Stimulated activated CD8-positive, alpha-beta memory T cell treated with anti-CD3 and anti-CD28 coated beads, Interleukin-12 subunit alpha, Interleukin-12 subunit beta, amount 100 ng/mL, for 24 hours (primary cell): ENCODE measurements around the gene CABP2.
"Not testable (repeated sequence)": the region's sequence is repeated elsewhere in the genome, so short reads cannot be mapped to it uniquely, and the experiment has no call there.

ENCODE experiments used
- DNase-seq: peaks from one replicate; pipeline ENCODE4 v3.0.0-alpha.2; 2020; ENCODE audit errors: extremely low read depth

The CABP2 gene

DNA sequence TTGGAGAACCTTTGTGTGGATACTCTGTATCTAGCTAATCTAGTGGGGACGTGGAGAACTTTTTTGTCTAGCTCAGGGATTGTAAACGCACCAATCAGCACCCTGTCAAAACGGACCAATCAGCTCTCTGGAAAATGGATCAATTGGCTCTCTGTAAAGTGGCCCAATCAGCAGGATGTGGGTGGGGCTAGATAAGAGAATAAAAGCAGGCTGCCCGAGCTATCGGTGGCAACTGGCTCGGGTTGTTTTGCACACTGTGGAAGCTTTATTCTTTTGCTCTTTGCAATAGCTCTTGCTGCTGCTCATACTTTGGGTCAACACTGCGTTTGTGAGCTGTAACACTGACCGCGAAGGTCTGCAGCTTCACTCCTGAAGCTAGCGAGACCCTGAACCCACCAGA, 46.6 kb downstream of the CABP2 start:
- not testable (repeated sequence) for DNase-seq

DNA sequence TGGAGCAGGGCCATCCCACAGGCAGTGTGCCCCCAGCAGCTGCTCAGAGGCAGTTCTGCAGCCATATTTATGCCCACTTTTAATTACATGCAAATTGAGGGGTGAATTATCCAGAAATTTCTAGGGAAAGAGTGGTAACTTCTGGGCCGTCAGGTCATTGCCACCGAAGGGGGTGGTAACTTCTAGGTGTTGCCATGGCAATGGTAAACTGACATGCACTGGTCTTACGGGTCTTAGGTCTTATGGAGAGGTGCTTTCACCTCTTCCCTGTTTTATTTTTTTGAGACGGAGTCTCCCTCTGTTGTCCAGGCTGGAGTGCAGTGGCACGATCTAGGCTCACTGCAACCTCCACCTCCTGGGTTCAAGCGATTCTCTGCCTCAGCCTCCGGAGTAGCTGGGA, 50.4 kb downstream of the CABP2 start:
- no peak for DNase-seq

DNA sequence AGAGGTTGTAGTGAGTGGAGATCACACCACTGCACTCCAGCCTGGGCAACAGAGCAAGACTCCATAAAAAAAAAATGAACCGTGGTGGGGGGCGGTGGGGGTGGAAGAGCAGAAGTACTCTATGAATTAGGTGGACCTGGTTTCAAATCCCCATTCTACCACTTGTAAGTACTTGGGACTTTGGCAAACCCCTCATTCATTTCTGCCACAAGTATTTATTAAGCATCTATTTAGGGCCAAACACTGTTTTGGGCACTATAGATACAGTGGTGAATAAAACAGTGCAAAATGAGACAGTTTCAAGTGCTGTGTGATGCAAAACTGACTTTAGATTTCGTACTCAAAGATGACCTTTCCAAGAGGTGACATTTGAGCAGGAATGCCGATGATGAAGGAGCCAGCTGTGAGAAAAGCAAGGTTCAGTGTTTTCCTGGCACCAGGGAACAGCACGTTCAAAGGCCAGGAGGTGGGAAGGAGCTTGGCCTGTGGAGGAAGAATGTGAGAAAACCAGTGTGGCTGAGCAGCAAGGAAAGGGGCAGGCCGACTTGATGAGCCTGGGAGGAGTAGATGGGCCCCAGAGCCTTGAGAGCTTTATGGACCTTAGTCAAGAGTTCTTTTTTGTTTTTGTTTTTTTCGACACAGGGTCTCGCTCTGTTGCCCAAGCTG, 52.8 kb downstream of the CABP2 start:
- DNase-seq, result no peak

DNA sequence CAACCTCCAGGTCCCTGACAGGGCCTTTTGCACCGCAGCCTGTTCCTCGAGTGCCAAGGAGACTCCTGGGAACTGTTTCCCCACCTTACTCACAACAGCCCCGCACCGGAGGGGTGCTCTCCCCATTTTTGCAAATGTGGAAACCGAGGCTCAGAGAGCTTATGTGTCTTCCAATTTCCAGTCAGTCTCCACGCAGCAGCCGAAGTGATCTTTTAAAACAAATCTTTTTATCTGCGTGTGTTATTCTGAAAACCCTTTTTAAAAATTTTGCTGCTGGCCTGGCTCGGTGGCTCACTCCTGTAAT, 53.8 kb downstream of the CABP2 start:
- no peak for DNase-seq
